Measurements from ENCODE around the gene MAPK8IP3.
"Not testable (repeated sequence)": the region's sequence is repeated elsewhere in the genome, so short reads cannot be mapped to it uniquely, and the experiment has no call there.

MAPK8IP3 gene

DNA sequence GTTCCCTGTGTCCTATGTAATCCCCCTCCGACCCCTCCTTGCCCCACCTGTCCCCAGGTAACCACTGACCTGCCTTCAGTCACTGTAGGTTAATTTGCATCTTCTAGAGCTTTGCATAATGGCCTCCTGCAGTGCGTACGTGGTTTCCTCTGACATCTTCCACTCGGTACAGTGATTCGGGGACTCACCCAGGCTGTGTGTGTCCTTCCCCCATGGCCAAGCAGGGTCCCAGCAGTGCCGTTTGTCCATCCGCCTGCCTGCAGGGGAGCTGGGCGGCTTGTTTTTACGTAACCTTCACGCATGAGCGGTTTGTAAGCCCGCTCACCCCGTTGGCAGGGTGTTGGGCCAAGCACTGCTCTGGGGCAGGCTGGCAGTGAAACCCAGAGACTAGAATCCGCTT is 7.9 kb downstream of the MAPK8IP3 start:
- DNase-seq = no peak

DNA sequence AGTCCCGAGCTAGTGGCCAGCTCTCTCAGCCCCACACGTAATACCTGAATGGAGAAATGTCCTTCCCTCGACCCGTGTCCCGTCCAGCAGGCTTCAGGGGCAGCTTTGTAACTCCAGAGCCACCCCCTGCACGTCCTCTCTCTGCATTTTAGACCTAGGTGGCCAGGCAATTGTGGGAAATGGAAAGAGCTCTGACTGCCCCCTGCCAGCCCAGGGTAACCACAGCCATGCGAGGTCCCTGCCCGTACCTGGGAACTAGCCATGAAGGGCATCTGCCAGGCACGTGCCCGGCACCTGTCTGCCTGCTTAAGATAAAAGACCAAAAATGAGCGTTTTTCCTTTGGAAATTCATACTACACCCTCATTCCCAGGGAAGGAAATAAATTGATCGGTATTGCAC is 9.2 kb downstream of the MAPK8IP3 start:
- DNase-seq = no peak

DNA sequence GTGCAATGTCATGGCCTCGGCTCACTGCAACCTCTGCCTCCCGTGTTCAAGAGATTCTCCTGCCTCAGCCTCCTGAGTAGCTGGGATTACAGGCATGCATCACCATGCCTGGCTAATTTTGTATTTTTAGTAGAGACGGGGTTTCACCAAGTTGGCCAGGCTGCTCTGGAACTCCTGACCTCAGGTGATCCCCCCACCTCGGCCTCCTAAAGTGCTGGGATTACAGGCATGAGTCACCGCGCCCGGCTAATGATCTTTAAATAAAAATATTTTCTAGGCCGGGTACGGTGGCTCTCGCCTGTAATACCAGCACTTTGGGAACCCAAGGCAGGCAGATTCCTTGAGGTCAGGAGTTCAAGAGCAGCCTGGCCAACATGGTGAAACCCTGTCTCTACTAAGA is 12.2 kb downstream of the MAPK8IP3 start:
- DNase-seq = not testable (repeated sequence)

DNA sequence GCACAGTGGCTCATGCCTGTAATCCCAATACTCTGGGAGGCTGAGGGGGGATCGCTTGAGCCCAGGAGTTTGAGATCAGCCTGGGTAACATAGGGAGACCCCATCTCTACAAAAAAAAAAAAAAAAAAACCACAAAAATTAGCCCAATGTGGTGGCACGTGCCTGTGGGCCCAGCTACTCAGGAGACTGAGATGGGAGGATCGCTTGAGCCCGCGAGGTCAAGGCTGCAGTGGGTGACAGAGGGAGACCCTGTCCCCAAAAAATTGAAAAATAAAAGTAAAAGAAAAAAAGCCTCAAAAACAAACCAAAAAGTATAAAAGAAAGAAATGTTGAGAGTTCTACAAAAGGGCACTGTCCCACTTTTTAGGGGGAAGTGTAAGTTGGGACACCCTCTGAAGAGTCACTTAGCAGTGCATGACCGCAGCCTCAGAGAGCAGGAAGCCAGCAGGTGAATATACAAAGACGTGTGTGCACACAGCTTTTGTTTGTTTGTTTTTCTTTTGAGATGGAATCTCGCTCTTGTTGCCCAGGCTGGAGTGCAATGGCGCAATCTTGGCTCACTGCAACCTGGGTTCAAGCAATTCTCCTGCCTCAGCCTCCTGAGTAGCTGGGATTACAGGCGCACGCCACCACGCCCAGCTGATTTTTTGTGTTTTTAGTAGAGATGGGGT is 13.7 kb downstream of the MAPK8IP3 start:
- not testable (repeated sequence) for DNase-seq

- no peak for DNase-seq
Observed at GRCh38 chr16:1721372-1721771, 15.4 kb downstream of the MAPK8IP3 start.

DNA sequence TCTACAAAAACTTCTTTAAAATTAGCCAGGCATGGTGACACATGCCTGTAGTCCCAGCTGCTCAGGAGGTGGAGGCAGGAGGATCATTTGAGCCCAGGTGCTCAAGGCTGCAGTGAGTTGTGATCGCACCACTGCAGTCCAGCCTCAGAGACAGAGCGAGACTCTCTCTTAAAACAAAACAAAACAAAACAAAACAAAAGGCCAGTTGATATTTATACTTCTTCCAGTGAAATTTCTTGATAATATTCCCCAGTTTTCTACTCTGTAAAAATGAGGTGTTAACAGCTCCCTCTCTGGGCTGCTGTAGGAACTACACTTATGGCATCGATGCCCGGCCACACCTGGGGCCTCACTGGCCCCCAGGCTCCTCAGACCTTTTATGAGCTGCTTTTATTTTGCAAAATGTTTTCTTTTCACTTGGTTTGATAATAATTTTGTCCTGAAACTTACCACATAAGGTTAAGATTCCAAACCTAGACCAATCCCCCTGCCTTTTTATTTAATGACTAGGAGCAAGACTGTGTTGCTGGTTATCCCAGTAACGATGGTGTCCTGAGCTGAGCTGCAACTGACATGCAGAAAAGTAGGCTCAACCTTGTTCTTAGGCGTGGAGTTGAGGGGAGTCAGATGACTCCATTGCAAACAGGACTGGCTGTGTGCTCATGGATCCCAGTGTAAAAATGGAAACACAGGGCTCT is 17.6 kb downstream of the MAPK8IP3 start:
- peak; percentile 34 for DNase-seq

DNA sequence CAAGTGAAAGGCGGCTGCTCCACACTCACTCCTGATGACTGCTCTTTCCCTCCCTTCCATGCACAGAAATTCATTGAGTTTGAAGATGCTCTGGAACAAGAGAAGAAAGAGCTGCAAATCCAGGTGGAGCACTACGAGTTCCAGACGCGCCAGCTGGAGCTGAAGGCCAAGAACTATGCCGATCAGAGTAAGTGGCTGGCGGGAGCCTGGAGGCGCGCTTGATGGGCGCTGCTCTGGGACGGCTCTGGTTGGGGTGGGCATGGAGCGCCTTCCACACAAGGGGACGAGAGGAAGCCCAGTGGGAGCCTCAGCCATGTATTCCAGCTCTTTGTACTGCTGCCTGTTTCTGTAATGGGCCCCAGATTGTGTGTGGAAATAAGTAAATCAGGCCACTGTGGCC is 18.5 kb downstream of the MAPK8IP3 start:
- DNase-seq = no peak

GRCh38 chr16:1726661-1727502 is 20.9 kb downstream of the MAPK8IP3 start:
- no peak for DNase-seq

GRCh38 chr16:1727651-1728624 is 21.9 kb downstream of the MAPK8IP3 start:
- no peak for DNase-seq

DNA sequence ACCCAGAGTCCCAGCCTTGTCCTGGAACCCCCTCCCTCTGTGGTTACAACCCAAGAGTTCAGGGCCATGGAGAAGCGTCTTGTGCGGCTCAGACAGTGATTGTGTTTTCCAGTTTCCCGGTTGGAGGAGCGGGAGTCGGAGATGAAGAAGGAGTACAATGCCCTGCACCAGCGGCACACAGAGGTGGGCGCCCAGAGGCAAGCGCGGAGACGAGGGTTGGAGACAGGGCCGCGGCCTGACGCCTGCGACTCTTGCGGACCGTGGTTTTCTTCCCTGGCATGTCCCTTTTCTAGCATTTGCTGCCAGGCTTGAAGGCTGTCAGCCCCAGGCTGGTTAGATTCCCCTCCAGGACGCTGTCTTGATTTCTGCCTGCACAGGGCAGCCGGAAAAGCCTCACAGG is 23.0 kb downstream of the MAPK8IP3 start:
- DNase-seq = no peak

- no peak for DNase-seq
Observed at GRCh38 chr16:1729445-1729844, 23.4 kb downstream of the MAPK8IP3 start.

DNA sequence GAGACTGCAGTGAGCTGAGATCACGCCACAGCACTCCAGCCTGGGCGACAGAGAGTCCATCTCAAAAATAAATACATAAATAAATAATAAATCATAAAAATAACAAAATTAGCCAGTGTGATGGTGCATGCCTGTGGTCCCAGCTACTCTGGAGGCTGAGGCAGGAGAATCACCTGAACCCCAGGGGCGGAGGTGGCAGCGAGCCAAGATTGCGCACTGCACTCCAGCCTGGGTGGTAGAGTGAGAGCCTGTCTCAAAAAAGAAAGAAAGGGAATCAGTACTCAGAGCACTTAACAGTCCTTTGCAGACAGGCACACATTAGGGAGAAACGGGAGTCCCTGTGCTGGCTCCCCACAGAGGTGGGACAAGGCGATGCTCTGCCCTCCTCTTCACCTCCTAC is 25.1 kb downstream of the MAPK8IP3 start:
- no peak for DNase-seq

GRCh38 chr16:1731603-1732002 is 25.6 kb downstream of the MAPK8IP3 start:
- DNase-seq = no peak

- DNase-seq = no peak
Observed at GRCh38 chr16:1732071-1732470, 26.1 kb downstream of the MAPK8IP3 start.

- not testable (repeated sequence) for DNase-seq
Observed at GRCh38 chr16:1732551-1732987, 26.6 kb downstream of the MAPK8IP3 start.

- DNase-seq = no peak
Observed at GRCh38 chr16:1734123-1734522, 28.1 kb downstream of the MAPK8IP3 start.

- DNase-seq = no peak
Observed at GRCh38 chr16:1734816-1735215, 28.8 kb downstream of the MAPK8IP3 start.

DNA sequence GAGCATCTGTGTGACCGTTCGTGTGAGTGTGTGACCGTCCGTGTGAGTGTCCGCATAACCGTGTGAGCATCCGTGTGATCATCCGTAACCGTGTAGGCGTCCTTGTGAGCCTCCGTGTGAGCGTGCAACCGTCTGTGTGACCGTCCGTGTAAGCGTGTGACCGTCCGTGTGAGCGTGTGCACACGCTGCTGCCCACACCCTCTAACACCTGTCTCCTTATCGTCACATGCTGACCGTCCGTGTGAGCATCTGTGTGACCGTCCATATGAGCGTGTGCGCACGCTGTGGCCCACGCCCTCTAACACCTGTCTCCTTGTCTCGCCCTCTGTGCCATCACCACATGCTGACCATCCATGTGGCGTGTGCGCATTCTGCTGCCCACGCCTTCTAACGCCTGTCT is 34.2 kb downstream of the MAPK8IP3 start:
- DNase-seq = no peak

DNA sequence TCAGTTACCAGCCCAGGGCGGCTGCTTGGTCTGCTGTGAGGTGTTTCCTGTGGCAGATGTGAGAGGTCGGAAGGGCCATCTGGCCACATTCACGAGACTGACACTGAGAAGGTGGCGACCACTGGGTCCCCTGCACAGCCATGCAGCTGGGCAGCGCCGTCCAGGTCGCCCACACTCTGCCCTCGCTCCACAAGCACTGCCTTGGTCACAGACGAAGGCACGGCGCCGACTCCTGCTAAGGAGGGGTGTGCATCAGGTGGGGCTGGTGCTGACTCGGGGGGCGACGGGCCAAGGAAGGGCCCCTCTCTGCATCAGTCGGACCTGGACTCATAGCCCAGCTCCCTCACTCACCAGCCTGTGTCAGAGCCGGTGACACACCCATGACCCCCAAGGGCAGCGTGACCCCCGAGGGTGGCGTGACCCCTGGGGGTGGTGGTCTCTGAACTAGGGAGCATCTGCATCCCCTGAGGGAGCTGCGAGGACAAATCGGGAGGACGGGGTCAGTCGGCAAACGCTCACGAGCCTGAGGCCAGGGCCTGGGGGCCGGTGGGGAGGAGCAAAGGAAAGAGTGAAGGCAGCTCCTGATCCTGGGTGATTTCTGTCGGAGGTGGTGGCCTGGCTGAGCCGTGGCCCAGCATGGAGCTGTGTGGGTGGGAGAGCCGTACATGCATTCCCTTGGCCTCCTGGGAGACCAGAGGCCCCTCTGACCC is 34.9 kb downstream of the MAPK8IP3 start:
- DNase-seq = no peak

DNA sequence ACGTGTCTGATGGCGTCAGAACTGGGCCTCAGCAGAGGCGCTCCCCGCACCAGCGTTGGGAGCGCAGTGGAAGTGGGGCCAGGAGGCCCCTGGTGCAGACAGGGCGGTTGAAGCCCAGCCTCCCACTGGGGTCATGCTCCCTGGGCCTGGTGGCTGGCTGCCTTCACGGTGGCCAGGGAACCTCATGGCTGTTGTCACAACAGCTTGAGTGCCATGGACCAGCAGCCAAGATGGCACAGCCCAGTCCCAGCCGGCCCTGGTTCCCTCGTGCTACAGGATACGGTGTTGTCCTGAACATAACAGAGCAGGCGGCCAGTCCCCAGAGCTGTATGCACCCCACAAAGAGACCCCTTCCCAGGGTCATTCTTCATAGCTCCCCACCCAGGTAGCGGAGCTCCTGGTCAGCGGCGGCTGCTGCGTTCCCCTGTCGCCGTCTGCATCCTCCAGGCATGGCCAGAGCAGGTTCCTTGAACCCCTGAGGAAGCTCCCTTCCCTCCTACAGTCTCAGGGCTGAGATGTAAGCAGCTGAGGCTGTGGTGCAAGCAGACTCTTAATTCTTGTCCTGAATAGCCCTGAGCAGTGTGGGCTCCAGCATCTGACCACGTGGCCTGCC is 35.7 kb downstream of the MAPK8IP3 start:
- DNase-seq = no peak

All from activated CD4-positive, alpha-beta T cell treated with anti-CD3 and anti-CD28 coated beads, Interleukin-2, amount 50 U/mL, for 16 hours (primary cell).